Right lobe of liver (tissue), 6 donors: ENCODE results near the gene TRIP11. TPM values are rescaled to one million over a fixed set of nuclear protein-coding genes. Genes with fewer than 3 reads are reported as not detected.

Source experiments
- ATAC-seq, 4 donors: fragments of 200-7000 bp; cut with Tn5 transposase; one replicate each; pipeline ENCODE4 v1.9.1; 2020; ENCODE audit warnings: mild to moderate bottlenecking in 4 of 4, moderate library complexity in 4 of 4
- DNase-seq, 3 donors: peaks; one replicate each; pipeline ENCODE4 v3.0.0-alpha.2; 2020
- H3K27ac ChIP-seq, 3 donors: fragments of 200-600 bp; one replicate each; pipeline ENCODE4 v1.8.0; 2022
- H3K27me3 ChIP-seq, 2 donors: fragments of 200-600 bp; one replicate each; pipeline ENCODE4 v1.8.0; 2022
- H3K36me3 ChIP-seq, 4 donors: fragments of 200-600 bp; sonication (generic) in 1 of 4; one replicate each; pipeline versions ENCODE4 v1.5.1 to v1.8.0; 2017 to 2022; ENCODE audit warnings: control low read depth in 1 of 4
- H3K4me1 ChIP-seq, 4 donors: fragments of 200-600 bp; sonication (generic) in 1 of 4; one replicate each; pipeline versions ENCODE4 v1.5.1 to v1.8.0; 2017 to 2022; ENCODE audit warnings: control low read depth in 1 of 4
- H3K4me3 ChIP-seq, 3 donors: fragments of 200-600 bp; one replicate each; pipeline ENCODE4 v1.8.0; 2022
- H3K9me3 ChIP-seq, 4 donors: fragments of 200-600 bp; sonication (generic) in 1 of 4; one replicate each; pipeline versions ENCODE4 v1.5.1 to v1.8.0; 2017 to 2022; ENCODE audit warnings: control low read depth in 1 of 4
- POLR2A ChIP-seq: fragments of 450-650 bp; IDR thresholded peaks from one replicate; pipeline ENCODE4 v1.6.1; 2017; ENCODE audit warnings: antibody characterized with exemption, mild to moderate bottlenecking
- WGBS: methylation state at CpG from one replicate; pipeline ENCODE4 v1.1.6; 2018; ENCODE audit warnings: low coverage, low lambda C conversion rate; ENCODE audit not compliant: insufficient coverage; ENCODE audit errors: missing lambda C conversion rate; 5-methylcytosine and 5-hydroxymethylcytosine counted together
- intact Hi-C, 2 donors: fragments of 100-400 bp; cut with DNase I; formaldehyde crosslinking; loops; one replicate each; pipeline versions ENCODE4 v1.11.2 to v1.14.1; 2022
- total RNA-seq, 6 experiments: library from RNA; depleted of rRNA in 2 of 6; stranded (reverse); fragments of >200 nt in 2 of 6; fragmentation: NEBNext Ultra II Directional in 3 of 6; extraction: Animal tissue kit (Norgen Biotek cat#: 25700) in 3 of 6; gene quantifications; one replicate each; pipeline versions ENCODE4 v1.1.0 to v1.2.4, GENCODE V29; 2016 to 2023
- TF ChIP-seq, protein P1 (sequence below), 4 donors: fragments of 200-600 bp in 3 of 4; fragments of 450-650 bp in 1 of 4; IDR thresholded peaks; one replicate each; pipeline versions ENCODE4 v1.5.1 to v1.8.0; 2016 to 2022; ENCODE audit warnings: antibody characterized with exemption in 4 of 4, mild to moderate bottlenecking in 2 of 4
- donor health status: DM: no; HTN: yes; CAD: no.
- donor health status: DM: no; HTN: no; CAD: no.
- donor health status: DM: no; HTN: no; CAD: no.
- donor health status: DM: no; HTN: yes; CAD: no.
- donor health status: DM: no; HTN: yes; CAD: no.

TRIP11 gene
- total RNA-seq, 6 experiments from 2014 or later: 18.4 to 36.1 (median 33.2) TPM

DNA sequence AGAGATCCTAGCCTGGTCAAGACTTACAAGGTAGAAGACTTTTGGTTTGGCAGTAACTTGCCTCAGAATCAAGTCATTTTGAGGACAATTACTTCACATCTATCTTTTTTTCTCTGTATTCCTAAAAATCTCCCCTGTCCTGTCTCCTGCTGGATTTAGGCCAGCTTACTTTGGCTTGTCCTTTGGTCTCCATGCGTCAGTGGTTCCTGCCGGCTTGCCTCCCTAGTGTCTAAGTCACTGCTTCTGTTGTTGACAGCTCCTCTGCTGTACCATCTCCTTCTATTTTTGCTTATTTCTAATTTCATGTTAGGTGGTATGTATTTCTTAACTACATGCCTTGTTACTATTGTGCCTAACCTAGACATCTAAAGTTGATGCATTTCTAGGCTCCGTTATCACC, 52.7 kb downstream of the TRIP11 start:
- 62% methylated on average over 3 of the region's 3 CpGs for WGBS

DNA sequence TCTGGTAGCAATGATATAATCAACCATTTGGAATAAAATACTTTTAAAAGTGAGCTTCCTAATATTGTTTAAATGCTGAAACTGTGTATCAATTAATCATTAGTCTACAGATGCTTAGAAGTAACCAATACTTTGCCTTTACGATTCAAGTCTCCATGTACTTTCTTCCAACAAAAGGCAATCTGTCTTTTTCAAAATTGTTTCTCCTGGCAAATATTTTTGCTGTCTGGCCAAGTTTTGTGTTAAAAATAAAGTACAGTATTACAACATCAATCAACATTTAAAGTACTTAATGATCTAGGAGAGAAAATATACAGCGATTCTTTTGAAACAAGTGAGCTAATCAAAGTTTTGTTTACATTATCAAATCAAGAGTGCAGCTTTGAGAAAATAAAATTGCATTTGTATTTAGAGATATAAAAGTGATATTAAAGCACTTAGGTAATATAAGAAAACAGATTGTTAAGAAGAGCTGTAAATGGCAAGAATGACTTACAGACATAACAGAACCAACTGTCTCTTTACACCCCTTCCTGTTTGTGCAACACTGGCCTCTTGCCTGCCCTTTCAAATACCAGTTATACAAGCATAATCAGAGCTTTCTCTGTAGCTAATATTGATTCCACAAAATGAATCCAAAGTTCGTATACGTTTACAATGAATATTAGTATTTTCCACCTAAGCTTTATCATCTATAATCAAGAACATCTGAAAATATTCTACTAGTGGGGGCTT, 54.2 kb downstream of the TRIP11 start:
- peak overlapping the region in 1 of 3 donors; percentile 16 for H3K27ac ChIP-seq
- peaks cover 0 to 19% (median 0%) of the 10 kb centered on the region in 4 donors for H3K4me1 ChIP-seq
- H3K9me3 ChIP-seq: no peaks in the 10 kb centered on the region
- TF ChIP-seq POLR2A: no peak
- TF ChIP-seq, protein P1, sequence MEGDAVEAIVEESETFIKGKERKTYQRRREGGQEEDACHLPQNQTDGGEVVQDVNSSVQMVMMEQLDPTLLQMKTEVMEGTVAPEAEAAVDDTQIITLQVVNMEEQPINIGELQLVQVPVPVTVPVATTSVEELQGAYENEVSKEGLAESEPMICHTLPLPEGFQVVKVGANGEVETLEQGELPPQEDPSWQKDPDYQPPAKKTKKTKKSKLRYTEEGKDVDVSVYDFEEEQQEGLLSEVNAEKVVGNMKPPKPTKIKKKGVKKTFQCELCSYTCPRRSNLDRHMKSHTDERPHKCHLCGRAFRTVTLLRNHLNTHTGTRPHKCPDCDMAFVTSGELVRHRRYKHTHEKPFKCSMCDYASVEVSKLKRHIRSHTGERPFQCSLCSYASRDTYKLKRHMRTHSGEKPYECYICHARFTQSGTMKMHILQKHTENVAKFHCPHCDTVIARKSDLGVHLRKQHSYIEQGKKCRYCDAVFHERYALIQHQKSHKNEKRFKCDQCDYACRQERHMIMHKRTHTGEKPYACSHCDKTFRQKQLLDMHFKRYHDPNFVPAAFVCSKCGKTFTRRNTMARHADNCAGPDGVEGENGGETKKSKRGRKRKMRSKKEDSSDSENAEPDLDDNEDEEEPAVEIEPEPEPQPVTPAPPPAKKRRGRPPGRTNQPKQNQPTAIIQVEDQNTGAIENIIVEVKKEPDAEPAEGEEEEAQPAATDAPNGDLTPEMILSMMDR (IDR thresholded peaks at IDR 0.05): no peak
- peaks cover 0 to 27% (median 8%) of the 10 kb centered on the region in 4 donors for H3K36me3 ChIP-seq
- 13% methylated on average over 4 of the region's 4 CpGs for WGBS
- intact Hi-C loops: no loop called here
- peak; percentile 66 to 77 (median 74) for ATAC-seq
- DNase-seq: no peak
- H3K4me3 ChIP-seq: no peak overlapping the region
- H3K27me3 ChIP-seq: no peaks in the 10 kb centered on the region

More for the DNA sequence above, 52.7 kb downstream of the TRIP11 start:
- ATAC-seq (peak in 1 of 4 donors; percentile 32), DNase-seq (no peak)
- Histone ChIP-seq H3K9me3 (no peaks in the 10 kb centered on the region), H3K27ac (no peak overlapping the region), H3K36me3 (peaks cover 0 to 35% (median 9%) of the 10 kb centered on the region in 4 donors), H3K27me3 (no peaks in the 10 kb centered on the region), H3K4me3 (no peak overlapping the region), H3K4me1 (peaks cover 0 to 19% (median 0%) of the 10 kb centered on the region in 4 donors)
- intact Hi-C loops: no loop called here
- TF ChIP-seq, protein P1 (IDR thresholded peaks at IDR 0.05): no peak
- no peak for TF ChIP-seq POLR2A

DNA sequence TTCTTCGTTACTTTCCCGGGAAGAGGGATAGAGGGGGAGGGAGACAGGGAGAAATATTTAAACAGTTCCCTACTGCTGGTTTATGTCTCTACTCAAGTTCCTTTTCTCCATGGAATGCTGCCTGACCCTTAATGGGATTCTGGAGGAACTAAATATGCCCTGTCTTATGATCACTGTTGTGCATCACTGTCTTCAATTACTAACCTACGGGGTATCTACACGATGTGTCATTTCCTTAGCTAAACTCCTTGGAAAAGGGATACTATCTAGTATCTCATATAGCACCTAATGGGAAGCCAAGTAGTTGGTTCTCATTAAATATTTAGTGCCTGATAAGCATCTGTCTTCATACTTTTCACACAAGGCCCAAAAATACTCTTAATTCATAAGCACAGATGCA, 54.9 kb downstream of the TRIP11 start:
- H3K27me3 ChIP-seq: no peaks in the 10 kb centered on the region
- WGBS: 78% methylated on average over 4 of the region's 4 CpGs
- no peaks in the 10 kb centered on the region for H3K9me3 ChIP-seq
- no peak for DNase-seq
- H3K4me1 ChIP-seq: peaks cover 0 to 19% (median 0%) of the 10 kb centered on the region in 4 donors
- ATAC-seq: no peak
- no peak overlapping the region for H3K4me3 ChIP-seq
- H3K27ac ChIP-seq: peak overlapping the region in 1 of 3 donors; percentile 16
- TF ChIP-seq, protein P1 (IDR thresholded peaks at IDR 0.05): no peak
- no peak for TF ChIP-seq POLR2A
- H3K36me3 ChIP-seq: peaks cover 0 to 24% (median 8%) of the 10 kb centered on the region in 4 donors
- intact Hi-C loops: no loop called here

DNA sequence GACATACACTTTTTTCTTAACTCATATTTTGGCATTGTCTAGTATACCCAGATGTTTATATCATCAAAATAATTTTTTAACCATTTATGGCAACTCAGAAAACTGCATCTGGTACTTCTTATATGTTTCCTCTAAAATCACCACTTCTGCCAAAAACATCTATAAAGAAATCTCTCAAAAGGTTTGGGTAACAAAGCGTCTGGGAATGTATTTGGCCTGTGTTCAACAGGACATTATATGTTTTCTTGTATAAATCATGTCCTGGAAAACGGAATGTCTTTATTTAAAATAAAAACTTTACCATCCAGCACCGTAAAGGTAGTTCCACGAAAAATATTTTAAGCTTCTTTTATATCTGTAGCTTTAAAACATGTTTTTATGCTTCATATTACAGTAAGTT, 56.3 kb downstream of the TRIP11 start:
- Histone ChIP-seq H3K27me3 (no peaks in the 10 kb centered on the region), H3K36me3 (peaks cover 0 to 25% (median 6%) of the 10 kb centered on the region in 4 donors), H3K9me3 (no peaks in the 10 kb centered on the region), H3K4me3 (no peak overlapping the region), H3K4me1 (peaks cover 0 to 19% (median 0%) of the 10 kb centered on the region in 4 donors), H3K27ac (no peak overlapping the region)
- DNase-seq (no peak), ATAC-seq (no peak)
- no peak for TF ChIP-seq POLR2A
- TF ChIP-seq, protein P1 (IDR thresholded peaks at IDR 0.05): no peak
- intact Hi-C loops: no loop called here
- WGBS: 74% methylated on average over 4 of the region's 4 CpGs
